GM12872 (cell line): Measurements from ENCODE around the gene MCF2L.

Experiments
- CTCF ChIP-seq: IDR thresholded peaks from 3 replicates; pipeline ENCODE4 v1.5.1; 2011; ENCODE audit warnings: low read depth, mild to moderate bottlenecking, low read length, moderate library complexity; ENCODE audit not compliant: insufficient read depth

The MCF2L gene

DNA sequence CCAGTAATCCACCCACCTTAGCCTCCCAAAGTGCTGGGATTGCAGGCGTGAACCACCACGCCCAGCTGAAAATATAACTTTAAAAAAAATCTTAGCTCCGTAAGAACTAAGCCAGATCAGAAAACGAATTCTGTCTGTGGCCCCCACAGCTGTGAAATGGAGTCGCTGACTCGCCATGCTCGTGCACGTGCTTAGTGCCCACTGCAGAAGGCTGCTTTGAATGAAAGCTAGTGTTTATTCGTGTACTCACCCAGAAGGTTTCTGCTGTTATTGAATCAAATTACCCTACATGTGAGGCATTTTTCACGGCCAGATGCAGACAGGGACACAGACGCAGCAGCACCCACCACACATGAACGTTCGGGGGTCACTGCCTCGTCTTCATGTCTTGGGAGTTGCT lies 74.9 kb downstream of the MCF2L start:
- TF ChIP-seq CTCF: no peak

GRCh38 chr13:113044391-113045114 lies 75.5 kb downstream of the MCF2L start:
- TF ChIP-seq CTCF: no peak

DNA sequence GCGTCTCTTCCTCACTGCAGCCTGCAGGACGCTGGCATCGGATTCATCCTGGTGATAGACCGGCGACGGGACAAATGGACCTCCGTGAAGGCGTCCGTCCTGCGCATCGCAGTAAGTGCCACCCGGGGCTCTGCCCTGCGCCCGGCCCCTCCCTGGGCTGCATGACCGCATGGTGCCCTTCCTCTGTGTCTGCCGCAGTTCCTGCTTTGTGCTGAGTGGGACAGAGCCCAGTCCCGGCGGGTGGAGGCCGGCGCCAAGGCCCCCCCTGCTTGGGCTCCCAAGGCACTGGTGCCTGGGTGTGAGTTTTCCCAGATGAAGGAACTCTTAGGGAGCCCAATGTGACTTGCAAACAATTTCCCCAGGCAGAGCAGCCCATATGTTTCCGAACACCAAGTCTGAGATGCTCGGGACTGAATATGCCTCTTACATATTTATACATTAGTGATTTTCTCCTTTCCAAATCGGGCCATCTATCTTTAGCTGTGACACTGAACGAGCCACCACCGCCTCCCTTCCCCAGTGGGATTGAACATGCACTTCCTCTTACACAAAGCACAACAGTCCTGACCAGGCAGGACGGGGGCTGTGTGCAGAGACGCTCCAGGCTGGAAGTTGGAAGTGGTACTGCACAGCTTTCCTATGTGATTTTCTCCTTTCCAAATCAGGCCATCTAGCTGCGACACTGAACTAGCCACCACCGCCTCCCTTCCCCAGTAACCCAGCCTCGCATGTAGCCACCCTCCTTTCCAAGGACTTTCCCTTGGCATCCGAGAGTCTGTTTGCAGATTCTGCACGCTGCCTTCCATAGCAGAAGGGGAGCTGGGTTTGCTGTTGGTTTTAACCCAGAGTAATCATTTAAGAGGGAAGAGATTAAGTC lies 76.5 kb downstream of the MCF2L start:
- TF ChIP-seq CTCF: no peak

- no peak for TF ChIP-seq CTCF
Measured at GRCh38 chr13:113046128-113046882, 77.3 kb downstream of the MCF2L start.

DNA sequence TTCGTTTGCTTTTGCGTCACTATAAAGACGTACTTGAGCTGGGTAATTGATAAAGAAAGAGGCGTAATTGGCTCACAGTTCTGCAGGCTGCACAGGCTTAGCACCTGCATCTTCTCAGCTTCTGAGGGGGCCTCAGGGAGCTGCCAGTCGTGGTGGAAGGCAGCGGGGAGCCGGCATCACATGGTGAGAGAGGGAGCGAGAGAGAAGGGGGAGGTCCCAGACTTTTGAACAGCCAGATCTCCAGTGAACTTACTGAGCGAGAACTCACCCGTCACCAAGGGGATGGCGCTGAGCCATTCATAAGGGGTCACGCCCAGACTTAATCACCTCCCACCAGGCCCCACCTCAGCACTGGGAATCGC lies 77.8 kb downstream of the MCF2L start:
- TF ChIP-seq CTCF: no peak

GRCh38 chr13:113047587-113047986 lies 78.6 kb downstream of the MCF2L start:
- no peak for TF ChIP-seq CTCF

- no peak for TF ChIP-seq CTCF
Measured at GRCh38 chr13:113048766-113049165, 79.8 kb downstream of the MCF2L start.
